GM18909 (cell line): ENCODE results near the gene GRM2.

Experiments
- ATAC-seq: cut with Tn5 transposase; IDR thresholded peaks from one replicate; pipeline ENCODE4 v1.9.1; 2021; ENCODE audit warnings: mild to moderate bottlenecking; ENCODE audit not compliant: unreplicated experiment, poor library complexity

The GRM2 gene

DNA sequence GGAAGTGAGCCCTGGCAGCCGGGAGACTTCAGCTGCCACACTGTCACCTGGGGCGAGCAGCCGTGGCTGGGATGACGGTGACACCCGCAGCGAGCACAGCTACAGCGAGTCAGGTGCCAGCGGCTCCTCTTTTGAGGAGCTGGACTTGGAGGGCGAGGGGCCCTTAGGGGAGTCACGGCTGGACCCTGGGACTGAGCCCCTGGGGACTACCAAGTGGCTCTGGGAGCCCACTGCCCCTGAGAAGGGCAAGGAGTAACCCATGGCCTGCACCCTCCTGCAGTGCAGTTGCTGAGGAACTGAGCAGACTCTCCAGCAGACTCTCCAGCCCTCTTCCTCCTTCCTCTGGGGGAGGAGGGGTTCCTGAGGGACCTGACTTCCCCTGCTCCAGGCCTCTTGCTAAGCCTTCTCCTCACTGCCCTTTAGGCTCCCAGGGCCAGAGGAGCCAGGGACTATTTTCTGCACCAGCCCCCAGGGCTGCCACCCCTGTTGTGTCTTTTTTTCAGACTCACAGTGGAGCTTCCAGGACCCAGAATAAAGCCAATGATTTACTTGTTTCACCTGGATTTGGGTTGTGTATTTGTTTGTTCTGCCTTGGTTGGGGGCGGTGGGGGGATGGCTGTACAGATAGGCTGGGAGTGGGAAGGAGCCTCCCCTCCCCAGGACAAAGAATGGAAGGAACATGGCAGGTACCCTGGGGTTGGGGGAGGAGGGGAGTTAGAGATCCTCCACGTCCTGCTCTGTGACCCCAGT, 2.9 kb upstream of the GRM2 start:
- ATAC-seq = no peak

- ATAC-seq = no peak
These were observed 2.3 kb upstream of the GRM2 start for GRCh38 chr3:51704511-51704950.

- no peak for ATAC-seq
These were observed 1.4 kb upstream of the GRM2 start for GRCh38 chr3:51705276-51706020.

- no peak for ATAC-seq
These were observed 815 bp upstream of the GRM2 start for GRCh38 chr3:51706021-51706485.

- no peak for ATAC-seq
These were observed 1.5 kb downstream of the GRM2 start for GRCh38 chr3:51708216-51708845.

DNA sequence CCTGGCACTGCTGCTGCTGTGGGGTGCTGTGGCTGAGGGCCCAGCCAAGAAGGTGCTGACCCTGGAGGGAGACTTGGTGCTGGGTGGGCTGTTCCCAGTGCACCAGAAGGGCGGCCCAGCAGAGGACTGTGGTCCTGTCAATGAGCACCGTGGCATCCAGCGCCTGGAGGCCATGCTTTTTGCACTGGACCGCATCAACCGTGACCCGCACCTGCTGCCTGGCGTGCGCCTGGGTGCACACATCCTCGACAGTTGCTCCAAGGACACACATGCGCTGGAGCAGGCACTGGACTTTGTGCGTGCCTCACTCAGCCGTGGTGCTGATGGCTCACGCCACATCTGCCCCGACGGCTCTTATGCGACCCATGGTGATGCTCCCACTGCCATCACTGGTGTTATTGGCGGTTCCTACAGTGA, 2.1 kb downstream of the GRM2 start:
- ATAC-seq = no peak

DNA sequence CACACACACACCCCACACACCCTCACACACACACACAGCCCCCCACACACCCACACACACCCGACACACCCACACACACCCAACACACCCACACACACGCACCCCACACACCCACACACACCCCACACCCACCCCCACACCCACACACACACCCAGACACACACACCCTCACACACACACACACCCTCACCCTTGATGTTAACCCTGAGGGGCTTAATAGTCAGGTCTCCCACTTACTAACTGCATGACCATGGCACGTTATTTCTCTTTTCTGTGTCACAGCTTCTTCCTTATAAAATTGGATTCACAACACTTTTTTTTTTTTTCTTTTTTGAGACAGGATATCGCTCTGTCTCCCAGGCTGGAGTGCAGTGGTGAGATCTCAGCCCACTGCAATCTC, 2.8 kb downstream of the GRM2 start:
- ATAC-seq = no peak

DNA sequence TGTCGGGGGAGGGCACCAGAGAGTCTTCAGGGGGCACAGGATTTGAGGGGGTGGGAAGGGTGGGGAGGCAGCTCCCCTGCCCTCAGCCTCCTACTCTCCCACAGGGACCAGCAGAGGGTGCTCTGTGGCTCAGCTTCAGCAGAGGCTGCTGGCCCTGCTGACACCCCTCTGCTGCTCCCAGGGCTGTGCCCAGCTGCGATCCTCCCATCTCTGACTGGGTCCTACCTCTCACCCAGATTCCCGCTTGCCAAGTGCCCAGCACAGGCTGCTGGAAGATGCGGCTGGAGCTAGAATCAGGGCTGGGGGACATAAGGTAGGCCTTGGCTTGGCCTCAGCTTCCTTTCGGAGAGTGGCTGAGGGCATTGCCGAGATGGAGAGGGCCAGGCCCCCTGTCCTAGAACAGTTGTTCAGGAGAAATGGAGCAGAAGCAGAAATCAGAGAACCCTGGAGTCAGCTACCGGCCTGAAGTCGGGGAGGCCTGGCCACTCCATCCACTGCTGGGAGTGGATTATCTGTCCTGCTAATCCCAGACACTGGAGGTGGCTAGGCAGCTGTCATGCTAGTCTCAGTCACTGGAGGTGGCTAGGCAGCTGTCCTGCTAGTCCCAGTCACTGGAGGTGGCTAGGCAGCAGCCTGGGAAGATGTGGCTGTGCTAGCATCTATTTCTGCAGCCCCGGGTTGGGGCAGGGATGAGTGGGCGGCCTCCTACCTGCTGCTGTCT, 3.9 kb downstream of the GRM2 start:
- ATAC-seq = no peak

GRCh38 chr3:51711352-51712037, 4.6 kb downstream of the GRM2 start:
- ATAC-seq = no peak

GRCh38 chr3:51712038-51712420, 5.2 kb downstream of the GRM2 start:
- ATAC-seq = no peak

DNA sequence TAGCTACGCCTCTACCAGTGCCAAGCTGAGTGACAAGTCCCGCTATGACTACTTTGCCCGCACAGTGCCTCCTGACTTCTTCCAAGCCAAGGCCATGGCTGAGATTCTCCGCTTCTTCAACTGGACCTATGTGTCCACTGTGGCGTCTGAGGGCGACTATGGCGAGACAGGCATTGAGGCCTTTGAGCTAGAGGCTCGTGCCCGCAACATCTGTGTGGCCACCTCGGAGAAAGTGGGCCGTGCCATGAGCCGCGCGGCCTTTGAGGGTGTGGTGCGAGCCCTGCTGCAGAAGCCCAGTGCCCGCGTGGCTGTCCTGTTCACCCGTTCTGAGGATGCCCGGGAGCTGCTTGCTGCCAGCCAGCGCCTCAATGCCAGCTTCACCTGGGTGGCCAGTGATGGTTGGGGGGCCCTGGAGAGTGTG, 5.7 kb downstream of the GRM2 start:
- ATAC-seq = no peak

- ATAC-seq = no peak
These were observed 6.1 kb downstream of the GRM2 start for GRCh38 chr3:51712963-51713362.

DNA sequence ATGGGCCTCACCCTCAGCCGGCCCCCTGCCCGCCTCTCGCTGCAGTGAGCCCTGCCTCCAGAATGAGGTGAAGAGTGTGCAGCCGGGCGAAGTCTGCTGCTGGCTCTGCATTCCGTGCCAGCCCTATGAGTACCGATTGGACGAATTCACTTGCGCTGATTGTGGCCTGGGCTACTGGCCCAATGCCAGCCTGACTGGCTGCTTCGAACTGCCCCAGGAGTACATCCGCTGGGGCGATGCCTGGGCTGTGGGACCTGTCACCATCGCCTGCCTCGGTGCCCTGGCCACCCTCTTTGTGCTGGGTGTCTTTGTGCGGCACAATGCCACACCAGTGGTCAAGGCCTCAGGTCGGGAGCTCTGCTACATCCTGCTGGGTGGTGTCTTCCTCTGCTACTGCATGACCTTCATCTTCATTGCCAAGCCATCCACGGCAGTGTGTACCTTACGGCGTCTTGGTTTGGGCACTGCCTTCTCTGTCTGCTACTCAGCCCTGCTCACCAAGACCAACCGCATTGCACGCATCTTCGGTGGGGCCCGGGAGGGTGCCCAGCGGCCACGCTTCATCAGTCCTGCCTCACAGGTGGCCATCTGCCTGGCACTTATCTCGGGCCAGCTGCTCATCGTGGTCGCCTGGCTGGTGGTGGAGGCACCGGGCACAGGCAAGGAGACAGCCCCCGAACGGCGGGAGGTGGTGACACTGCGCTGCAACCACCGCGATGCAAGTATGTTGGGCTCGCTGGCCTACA, 8.5 kb downstream of the GRM2 start:
- no peak for ATAC-seq

- ATAC-seq = no peak
These were observed 9.1 kb downstream of the GRM2 start for GRCh38 chr3:51715977-51716294.

DNA sequence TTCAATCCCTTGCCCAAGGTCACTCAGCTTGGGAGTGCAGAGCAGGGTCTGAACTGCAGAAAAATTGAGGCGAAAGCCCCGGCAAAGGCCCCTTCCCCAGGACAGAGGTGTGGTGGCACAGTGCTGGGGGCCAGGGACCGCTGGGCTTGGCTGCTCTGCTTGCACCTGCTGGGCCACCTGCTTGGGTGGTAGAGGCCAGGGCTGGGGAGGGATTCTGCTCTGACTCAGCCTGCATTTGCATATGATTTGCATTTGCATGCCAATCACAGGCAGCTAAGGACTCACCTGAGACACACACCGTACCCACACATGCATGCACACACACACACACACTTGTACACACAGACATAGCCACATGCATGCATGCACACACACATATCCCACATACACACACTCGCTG, 9.9 kb downstream of the GRM2 start:
- no peak for ATAC-seq

DNA sequence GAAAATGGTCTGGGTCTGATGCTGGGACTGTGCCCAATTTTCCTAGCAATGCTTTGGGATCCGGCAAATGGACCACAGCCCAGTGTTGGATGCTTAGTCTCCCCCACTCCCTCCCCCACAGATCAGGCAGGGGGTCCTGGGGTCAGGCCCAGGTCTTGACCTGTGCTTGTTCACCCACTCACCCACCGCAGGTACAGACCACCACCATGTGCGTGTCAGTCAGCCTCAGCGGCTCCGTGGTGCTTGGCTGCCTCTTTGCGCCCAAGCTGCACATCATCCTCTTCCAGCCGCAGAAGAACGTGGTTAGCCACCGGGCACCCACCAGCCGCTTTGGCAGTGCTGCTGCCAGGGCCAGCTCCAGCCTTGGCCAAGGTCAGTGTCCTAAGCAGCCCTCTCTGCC, 10.6 kb downstream of the GRM2 start:
- no peak for ATAC-seq

- ATAC-seq = no peak
These were observed 11.1 kb downstream of the GRM2 start for GRCh38 chr3:51717947-51718346.

- peak; percentile 77 for ATAC-seq
These were observed 11.9 kb downstream of the GRM2 start for GRCh38 chr3:51718547-51719409.
